Breast epithelium (tissue), 4 donors: ENCODE results near the gene DTX4. TPM values are rescaled to one million over a fixed set of nuclear protein-coding genes. Genes with fewer than 3 reads are reported as not detected.

Experiments used
- DNase-seq, 2 donors: peaks; one replicate each; pipeline ENCODE4 v3.0.0-alpha.2; 2019; ENCODE audit warnings: low spot score in 2 of 2
- H3K27ac ChIP-seq, 2 donors: fragments of 200-600 bp; sonication (generic) in 1 of 2; one replicate each; pipeline ENCODE4 v1.5.1; 2016 to 2019; ENCODE audit warnings: mild to moderate bottlenecking in 1 of 2
- H3K27me3 ChIP-seq, 2 donors: fragments of 200-600 bp; sonication (generic) in 1 of 2; one replicate each; pipeline versions ENCODE4 v1.5.1 to v1.6.0; 2017 to 2019; ENCODE audit warnings: control low read depth in 1 of 2, mild to moderate bottlenecking in 1 of 2
- H3K36me3 ChIP-seq: fragments of 200-600 bp; one replicate; pipeline ENCODE4 v1.5.1; 2019
- H3K4me1 ChIP-seq, 2 donors: fragments of 200-600 bp; sonication (generic); one replicate each; pipeline ENCODE4 v1.5.1; 2016 to 2019; ENCODE audit warnings: control low read depth in 1 of 2
- H3K4me3 ChIP-seq, 3 donors: fragments of 200-600 bp; sonication (generic); 1 replicate in 2 of 3; 2 replicates in 1 of 3; pipeline ENCODE4 v1.5.1; 2016 to 2019; ENCODE audit warnings: mild to moderate bottlenecking in 3 of 3, moderate library complexity in 2 of 3
- H3K9me3 ChIP-seq, 2 donors: fragments of 200-600 bp; sonication (generic) in 1 of 2; one replicate each; pipeline ENCODE4 v1.5.1; 2016 to 2019; ENCODE audit warnings: control low read depth in 1 of 2
- POLR2A ChIP-seq: fragments of 450-650 bp; IDR thresholded peaks from one replicate; pipeline ENCODE4 v1.6.1; 2016; ENCODE audit warnings: antibody characterized with exemption, mild to moderate bottlenecking, moderate library complexity
- POLR2AphosphoS5 ChIP-seq, 3 donors: sonication (generic); formaldehyde crosslinking; IDR thresholded peaks; one replicate each; pipeline ENCODE4 v1.6.1; 2017; ENCODE audit warnings: antibody characterized with exemption in 3 of 3
- intact Hi-C: fragments of 100-400 bp; cut with DNase I; formaldehyde crosslinking; loops from one replicate; pipeline ENCODE4 v1.15.1; 2023; ENCODE audit warnings: low total_unique reads
- total RNA-seq, 3 donors: library from RNA; depleted of rRNA; stranded (reverse); fragments of >200 nt; gene quantifications; one replicate each; pipeline ENCODE4 v1.1.0, GENCODE V29; 2016
- TF ChIP-seq, protein P1 (sequence below), 3 donors: fragments of 450-650 bp; IDR thresholded peaks; one replicate each; pipeline ENCODE4 v1.5.1; 2016 to 2017; ENCODE audit warnings: antibody characterized with exemption in 3 of 3, mild to moderate bottlenecking in 3 of 3, moderate library complexity in 3 of 3

DTX4 gene
- total RNA-seq, 3 donors from 2014 or later = 7.5 to 22.9 (median 10.8) TPM

GRCh38 chr11:59173964-59174663, 2.2 kb downstream of the DTX4 start:
- no peaks in the 10 kb centered on the region for H3K27me3 ChIP-seq
- TF ChIP-seq POLR2A = no peak
- TF ChIP-seq POLR2AphosphoS5 (IDR thresholded peaks at IDR 0.05) = peak in 1 of 3 donors; percentile 35
- DNase-seq = peak in 1 of 2 donors; percentile 64
- no peaks in the 10 kb centered on the region for H3K36me3 ChIP-seq
- intact Hi-C loops = loop anchor here (5.0 to 10.0 kb wide), 2 partner anchors 33 to 1369 kb away; no protein-coding TSS in a partner anchor
- peak overlapping the region; percentile 69 to 91 for H3K27ac ChIP-seq
- peak overlapping the region; percentile 58 to 96 (median 72) for H3K4me3 ChIP-seq
- peaks cover 0 to 1% of the 10 kb centered on the region in 2 donors for H3K9me3 ChIP-seq
- peaks cover 0 to 6% of the 10 kb centered on the region in 2 donors for H3K4me1 ChIP-seq

GRCh38 chr11:59174664-59175033, 2.7 kb downstream of the DTX4 start:
- H3K4me3 ChIP-seq = peak overlapping the region in 1 of 3 donors; percentile 19
- TF ChIP-seq, protein P1, sequence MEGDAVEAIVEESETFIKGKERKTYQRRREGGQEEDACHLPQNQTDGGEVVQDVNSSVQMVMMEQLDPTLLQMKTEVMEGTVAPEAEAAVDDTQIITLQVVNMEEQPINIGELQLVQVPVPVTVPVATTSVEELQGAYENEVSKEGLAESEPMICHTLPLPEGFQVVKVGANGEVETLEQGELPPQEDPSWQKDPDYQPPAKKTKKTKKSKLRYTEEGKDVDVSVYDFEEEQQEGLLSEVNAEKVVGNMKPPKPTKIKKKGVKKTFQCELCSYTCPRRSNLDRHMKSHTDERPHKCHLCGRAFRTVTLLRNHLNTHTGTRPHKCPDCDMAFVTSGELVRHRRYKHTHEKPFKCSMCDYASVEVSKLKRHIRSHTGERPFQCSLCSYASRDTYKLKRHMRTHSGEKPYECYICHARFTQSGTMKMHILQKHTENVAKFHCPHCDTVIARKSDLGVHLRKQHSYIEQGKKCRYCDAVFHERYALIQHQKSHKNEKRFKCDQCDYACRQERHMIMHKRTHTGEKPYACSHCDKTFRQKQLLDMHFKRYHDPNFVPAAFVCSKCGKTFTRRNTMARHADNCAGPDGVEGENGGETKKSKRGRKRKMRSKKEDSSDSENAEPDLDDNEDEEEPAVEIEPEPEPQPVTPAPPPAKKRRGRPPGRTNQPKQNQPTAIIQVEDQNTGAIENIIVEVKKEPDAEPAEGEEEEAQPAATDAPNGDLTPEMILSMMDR (IDR thresholded peaks at IDR 0.05) = no peak
- TF ChIP-seq POLR2A (no peak), POLR2AphosphoS5 (IDR thresholded peaks at IDR 0.05) (no peak)
- no peaks in the 10 kb centered on the region for H3K36me3 ChIP-seq
- intact Hi-C loops = loop anchor here (5.0 to 10.0 kb wide), 2 partner anchors 33 to 1370 kb away; no protein-coding TSS in a partner anchor
- H3K9me3 ChIP-seq = peaks cover 0 to 6% of the 10 kb centered on the region in 2 donors
- H3K27ac ChIP-seq = peak overlapping the region; percentile 50 to 91
- peaks cover 0 to 6% of the 10 kb centered on the region in 2 donors for H3K4me1 ChIP-seq
- DNase-seq = no peak
- no peaks in the 10 kb centered on the region for H3K27me3 ChIP-seq

DNA sequence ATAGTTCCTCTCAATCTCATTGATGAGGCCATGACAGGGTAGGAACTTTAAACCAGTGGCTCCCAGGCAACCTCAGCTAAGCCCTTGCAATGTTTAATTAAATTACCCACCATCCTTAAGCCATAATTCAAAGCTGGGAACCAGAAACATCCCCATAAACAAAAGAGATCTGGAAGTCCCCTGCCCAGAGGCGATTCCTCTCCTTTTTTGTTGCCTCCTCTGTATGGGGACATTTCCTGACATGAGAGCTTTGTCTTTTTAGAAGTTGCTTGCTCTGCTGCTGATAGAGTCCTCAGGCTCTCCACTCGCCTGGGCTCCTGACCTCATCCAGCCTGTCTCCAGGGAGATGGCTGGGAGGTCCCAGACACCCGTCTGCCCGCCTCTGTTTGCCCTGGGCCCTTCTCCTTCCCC, 3.2 kb downstream of the DTX4 start:
- intact Hi-C loops = loop anchor here (10.0 kb wide), 1 partner anchor 1370 kb away; no protein-coding TSS in a partner anchor

GRCh38 chr11:59176330-59176729, 4.4 kb downstream of the DTX4 start:
- Histone ChIP-seq H3K27me3 (no peaks in the 10 kb centered on the region), H3K4me1 (peaks cover 0 to 6% of the 10 kb centered on the region in 2 donors), H3K9me3 (peaks cover 0 to 7% of the 10 kb centered on the region in 2 donors), H3K27ac (no peak overlapping the region), H3K4me3 (no peak overlapping the region), H3K36me3 (no peaks in the 10 kb centered on the region)
- TF ChIP-seq POLR2A (no peak), POLR2AphosphoS5 (IDR thresholded peaks at IDR 0.05) (no peak)
- TF ChIP-seq, protein P1 (IDR thresholded peaks at IDR 0.05) = no peak
- intact Hi-C loops = loop anchor here (10.0 kb wide), 1 partner anchor 1372 kb away; no protein-coding TSS in a partner anchor
- no peak for DNase-seq

More for the DNA sequence above, 3.2 kb downstream of the DTX4 start:
- Histone ChIP-seq H3K36me3 (no peaks in the 10 kb centered on the region), H3K4me1 (peaks cover 0 to 6% of the 10 kb centered on the region in 2 donors), H3K27ac (peak overlapping the region; percentile 50 to 91), H3K4me3 (peak overlapping the region in 1 of 3 donors; percentile 19), H3K27me3 (no peaks in the 10 kb centered on the region), H3K9me3 (peaks cover 0 to 7% of the 10 kb centered on the region in 2 donors)
- DNase-seq = no peak
- TF ChIP-seq POLR2AphosphoS5 (IDR thresholded peaks at IDR 0.05) = no peak
- no peak for TF ChIP-seq POLR2A
- TF ChIP-seq, protein P1 (IDR thresholded peaks at IDR 0.05) = no peak

DNA sequence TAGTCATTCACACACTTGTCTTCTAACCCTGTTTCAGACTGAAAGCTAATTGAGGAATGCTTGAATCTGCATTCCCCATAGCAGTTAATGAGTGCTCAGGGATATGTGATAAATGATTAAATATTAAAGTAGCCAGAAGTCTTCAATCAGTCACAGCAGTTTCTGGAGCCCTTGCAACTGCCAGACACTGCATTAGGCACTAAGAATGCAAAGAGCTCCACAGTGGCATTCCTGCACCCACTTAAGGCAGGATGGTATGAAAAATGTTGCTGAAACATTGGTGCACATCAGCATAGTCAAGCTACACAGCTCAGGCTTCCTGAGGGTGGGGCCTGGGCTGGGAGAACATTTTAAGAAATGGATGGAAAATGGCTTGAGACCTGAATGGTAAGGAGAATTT, 6.5 kb downstream of the DTX4 start:
- intact Hi-C loops = loop anchor here (10.0 kb wide), 1 partner anchor 1374 kb away; no protein-coding TSS in a partner anchor
- Histone ChIP-seq H3K4me3 (no peak overlapping the region), H3K27ac (no peak overlapping the region), H3K36me3 (no peaks in the 10 kb centered on the region), H3K27me3 (no peaks in the 10 kb centered on the region), H3K4me1 (peaks cover 0 to 8% of the 10 kb centered on the region in 2 donors), H3K9me3 (peaks cover 0 to 7% of the 10 kb centered on the region in 2 donors)
- TF ChIP-seq POLR2A (no peak), POLR2AphosphoS5 (IDR thresholded peaks at IDR 0.05) (no peak)
- TF ChIP-seq, protein P1 (IDR thresholded peaks at IDR 0.05) = no peak
- no peak for DNase-seq
